Activated CD8-positive, alpha-beta memory T cell treated with anti-CD3 and anti-CD28 coated beads for 1 hour (primary cell): Measurements from ENCODE around the gene DCC.

Source experiments
- DNase-seq, 2 donors: peaks; one replicate each; pipeline ENCODE4 v3.0.0-alpha.2; 2020; ENCODE audit warnings: low read depth in 1 of 2; ENCODE audit errors: extremely low read depth in 1 of 2

Gene DCC, protein sequence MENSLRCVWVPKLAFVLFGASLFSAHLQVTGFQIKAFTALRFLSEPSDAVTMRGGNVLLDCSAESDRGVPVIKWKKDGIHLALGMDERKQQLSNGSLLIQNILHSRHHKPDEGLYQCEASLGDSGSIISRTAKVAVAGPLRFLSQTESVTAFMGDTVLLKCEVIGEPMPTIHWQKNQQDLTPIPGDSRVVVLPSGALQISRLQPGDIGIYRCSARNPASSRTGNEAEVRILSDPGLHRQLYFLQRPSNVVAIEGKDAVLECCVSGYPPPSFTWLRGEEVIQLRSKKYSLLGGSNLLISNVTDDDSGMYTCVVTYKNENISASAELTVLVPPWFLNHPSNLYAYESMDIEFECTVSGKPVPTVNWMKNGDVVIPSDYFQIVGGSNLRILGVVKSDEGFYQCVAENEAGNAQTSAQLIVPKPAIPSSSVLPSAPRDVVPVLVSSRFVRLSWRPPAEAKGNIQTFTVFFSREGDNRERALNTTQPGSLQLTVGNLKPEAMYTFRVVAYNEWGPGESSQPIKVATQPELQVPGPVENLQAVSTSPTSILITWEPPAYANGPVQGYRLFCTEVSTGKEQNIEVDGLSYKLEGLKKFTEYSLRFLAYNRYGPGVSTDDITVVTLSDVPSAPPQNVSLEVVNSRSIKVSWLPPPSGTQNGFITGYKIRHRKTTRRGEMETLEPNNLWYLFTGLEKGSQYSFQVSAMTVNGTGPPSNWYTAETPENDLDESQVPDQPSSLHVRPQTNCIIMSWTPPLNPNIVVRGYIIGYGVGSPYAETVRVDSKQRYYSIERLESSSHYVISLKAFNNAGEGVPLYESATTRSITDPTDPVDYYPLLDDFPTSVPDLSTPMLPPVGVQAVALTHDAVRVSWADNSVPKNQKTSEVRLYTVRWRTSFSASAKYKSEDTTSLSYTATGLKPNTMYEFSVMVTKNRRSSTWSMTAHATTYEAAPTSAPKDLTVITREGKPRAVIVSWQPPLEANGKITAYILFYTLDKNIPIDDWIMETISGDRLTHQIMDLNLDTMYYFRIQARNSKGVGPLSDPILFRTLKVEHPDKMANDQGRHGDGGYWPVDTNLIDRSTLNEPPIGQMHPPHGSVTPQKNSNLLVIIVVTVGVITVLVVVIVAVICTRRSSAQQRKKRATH (N-terminal part only)

DNA sequence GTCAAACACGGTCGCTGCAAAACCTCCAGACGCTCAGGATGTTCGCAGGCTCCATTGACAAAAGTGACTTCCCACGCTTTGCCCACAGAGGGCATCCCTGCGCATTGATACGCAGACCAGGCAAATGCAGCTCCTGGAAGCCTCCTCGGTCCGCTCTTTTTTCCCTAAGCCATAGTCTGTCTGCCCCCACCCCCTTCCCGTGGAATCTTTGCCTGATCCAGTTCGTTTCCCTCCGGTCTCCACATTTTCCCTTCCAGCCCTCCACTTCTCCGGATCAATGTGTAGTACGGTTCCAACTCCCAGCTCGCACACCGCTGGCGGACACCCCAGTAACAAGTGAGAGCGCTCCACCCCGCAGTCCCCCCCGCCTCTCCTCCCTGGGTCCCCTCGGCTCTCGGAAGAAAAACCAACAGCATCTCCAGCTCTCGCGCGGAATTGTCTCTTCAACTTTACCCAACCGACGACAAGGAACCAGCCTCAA lies at the start of gene DCC:
Gene DCC, plus strand, starts transcription at position 307 of the 481 bp plus-strand sequence. CDS start 591 bp downstream, outside the sequence.
- no peak for DNase-seq

DNA sequence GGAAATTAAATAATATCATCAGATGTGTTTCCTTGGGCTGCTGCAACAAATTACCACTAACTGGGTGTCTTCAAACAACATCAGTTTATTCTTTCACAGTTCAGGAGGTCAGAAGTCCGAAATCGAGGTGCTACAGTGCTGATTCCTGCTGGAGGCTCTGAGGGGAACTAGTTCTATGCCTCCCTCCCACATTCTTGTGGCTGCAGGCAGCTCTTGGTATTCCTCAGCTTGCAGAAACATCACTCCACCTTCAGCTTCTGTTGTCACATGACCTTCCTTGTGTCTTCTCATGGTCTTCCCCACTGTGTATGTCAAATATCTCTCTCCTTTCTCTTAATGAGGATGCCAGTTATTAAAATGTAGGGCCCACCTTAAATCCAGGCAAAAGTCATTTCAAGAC lies 29.3 kb upstream of the DCC start:
- no peak for DNase-seq

DNA sequence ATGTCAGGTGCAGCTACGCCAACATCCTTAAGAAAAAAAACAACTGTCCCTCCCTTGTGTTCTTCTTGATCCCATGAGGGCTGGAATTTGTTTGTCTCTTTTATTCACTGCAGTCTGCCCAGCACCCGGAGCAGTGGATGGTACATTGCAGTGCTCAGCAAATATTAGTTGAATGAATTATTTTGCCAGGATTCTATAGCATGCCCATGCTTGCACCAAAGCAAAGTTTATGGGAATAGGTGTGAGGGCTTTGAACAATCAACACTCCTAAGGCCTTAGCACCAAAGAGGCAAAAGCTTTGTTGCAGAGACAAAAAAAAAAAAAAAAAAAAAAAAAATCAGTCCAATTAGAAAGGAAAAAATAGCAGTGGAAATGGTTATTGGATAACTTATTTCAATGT lies 28.7 kb upstream of the DCC start:
- DNase-seq: no peak

DNA sequence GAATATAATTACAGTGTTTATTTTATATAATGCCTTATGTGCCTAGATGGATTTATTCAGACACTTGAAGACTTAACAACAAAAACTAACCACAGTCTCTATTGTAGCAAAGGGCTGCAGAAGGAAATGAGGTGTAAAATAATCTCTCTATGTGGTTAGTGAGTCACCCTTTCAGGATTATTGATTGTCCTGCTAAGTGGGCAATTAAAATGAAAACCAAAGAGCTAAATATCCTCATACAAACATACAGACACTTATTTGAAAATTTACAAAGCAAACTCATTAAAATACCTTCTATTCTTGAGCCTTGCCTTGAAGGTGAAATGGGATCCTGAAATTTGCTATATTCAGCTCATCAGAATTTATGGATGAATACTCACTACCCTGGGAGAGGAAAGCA lies 27.7 kb upstream of the DCC start:
- DNase-seq: no peak

DNA sequence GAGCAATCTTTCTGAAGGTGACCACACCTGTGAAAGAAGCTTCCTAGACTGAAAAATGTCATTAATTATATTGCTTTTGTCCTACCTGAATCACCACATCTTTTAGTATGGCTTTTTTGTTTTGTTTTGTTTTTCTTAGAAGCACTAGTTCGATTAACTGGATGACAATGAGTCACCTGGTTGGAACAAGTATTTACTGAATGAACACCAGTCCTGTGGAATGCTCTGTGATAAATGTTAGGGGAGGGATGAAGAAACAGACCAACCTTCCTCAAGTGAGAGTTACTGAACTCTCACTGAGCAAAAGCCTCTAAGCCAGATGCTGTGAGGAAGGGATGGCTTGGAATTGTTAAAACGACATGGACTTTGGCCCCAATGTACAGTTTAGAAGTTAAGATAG lies 26.8 kb upstream of the DCC start:
- no peak for DNase-seq

DNA sequence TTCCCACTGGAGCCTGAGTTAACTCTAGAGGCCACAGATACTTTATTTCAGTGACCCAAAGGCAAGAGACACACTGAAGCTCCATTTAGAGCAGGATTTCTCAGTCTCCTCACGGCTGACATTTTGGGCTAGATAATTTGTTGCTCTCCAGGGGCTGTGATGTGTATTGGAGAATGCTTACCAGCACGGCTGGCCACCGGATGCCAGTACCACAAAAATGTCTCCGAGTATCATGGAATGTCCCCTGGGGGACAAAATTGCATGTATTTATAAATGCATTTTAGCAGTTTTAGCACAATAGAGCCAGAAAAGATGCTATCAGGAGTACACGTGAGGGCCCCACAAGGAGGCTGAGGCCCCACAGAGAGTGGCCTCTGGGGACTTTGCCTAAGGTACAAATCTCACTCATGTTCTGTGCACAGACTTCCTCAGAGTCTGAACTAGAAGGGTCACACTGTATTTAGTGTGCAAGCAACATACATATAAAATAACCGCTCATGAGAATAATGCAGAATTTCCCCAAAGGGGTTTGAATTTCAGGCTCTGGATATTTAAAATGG lies 20.5 kb upstream of the DCC start:
- no peak for DNase-seq

DNA sequence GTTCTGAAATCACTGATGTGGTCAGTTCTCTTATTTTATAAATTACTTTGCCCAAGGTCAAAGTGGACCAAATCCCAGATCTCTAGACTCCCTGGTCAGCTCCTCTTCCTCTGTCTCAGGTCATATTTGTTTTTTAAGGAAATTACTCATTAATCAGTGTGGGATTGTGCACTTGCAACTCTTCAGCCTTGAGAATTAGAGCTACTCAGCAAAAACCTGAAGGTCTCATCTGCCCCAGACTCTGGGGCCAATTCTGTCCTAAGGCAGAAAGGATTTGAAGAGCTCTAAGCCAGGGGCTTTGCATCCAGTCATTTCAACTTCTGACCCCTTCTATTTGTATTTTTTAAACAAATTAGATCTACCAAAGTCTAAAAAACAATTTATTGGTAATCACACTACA lies 17.7 kb upstream of the DCC start:
- no peak for DNase-seq

DNA sequence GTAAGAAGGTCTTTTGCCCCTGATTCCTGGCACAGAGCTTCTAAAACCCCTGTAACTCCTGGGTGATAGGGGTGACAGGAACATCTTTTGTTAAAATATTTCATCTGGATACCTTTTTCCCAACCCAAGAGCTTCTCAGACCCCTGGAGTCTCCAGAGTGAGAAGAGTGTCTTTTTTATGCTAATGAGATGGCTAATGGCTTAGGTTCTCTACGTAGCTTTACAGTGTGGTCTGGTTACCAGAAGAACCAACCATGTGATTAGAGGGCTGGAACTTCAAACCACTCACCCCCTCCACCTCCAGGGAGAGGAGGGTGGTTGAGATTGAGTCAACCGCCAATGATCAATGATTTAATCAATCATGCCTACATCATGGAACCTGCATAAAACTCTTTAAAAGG lies 16.2 kb upstream of the DCC start:
- no peak for DNase-seq

DNA sequence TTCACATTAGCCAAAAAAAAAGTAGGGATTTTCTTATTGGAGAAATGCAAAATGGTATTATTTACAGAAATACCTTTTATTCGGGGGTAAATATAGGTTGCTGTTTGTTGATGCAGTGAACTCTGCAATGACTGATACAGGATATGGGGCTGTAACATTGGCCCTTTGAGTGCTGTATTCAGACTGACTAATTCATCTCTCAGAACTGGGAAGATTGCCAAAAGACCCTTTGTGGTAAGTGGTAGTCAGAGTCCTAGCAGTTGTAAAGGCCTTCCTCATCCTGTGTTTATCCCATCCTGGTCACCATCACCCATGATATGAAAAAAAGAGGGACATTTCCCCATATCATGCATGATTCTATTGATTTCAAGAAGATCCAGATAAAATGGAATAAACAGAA lies 14.0 kb upstream of the DCC start:
- DNase-seq: no peak

DNA sequence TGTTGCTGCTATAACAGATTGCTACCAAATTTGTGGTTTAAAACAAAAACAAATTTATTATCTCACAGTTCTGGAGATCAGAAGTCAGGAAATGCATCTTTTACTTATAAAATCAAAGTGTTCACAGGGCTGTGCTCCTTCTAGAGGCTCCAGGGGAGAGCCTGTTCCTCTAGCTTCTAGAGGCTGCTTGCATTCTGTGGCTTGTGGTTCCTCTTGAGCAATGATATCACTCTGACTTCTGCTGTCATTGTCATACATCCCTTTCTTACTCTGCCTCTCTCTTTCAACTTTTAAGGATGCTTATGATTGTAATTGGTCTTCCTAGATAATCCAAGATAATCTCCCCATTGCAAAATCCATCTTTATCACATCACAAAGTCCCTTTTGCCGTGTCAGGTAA lies 6.1 kb upstream of the DCC start:
- no peak for DNase-seq

DNA sequence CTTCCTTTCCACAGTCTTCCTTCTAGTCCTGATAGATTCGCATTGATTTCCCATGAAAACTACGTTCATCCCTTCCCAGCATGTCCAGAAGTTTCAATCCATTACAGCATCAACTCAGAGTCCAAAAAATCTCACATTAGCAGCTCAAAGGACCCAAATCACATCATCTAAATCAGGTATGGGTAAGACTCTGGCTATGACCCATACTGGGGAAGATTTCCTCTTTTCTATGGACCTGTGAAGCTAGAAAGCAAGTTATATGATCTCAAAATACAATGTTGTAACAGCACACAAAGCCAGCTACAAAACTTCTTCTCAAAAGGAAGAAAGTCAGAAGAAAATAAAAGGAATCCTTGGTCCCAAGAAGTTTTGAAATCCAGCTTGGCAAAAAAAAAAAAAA lies 5.7 kb upstream of the DCC start:
- DNase-seq: no peak

DNA sequence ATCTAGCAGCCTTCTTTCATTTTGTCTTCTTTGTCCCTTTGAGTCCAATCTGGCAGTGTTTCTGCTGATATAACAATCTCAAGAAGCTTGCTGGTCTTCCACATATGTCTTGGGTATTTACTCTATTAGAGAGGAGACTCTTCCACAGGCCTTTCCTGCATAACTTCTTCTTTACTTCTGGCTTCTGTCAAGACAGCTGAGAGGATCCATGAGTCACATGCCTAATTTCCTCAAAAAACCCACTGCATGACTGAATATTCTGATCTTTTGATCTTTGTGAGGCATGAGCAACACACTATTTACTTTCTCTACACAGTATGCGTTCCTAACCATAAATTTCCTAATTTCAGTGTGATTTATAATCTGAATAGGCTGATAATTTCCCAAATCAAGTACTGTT lies 5.1 kb upstream of the DCC start:
- DNase-seq: no peak

DNA sequence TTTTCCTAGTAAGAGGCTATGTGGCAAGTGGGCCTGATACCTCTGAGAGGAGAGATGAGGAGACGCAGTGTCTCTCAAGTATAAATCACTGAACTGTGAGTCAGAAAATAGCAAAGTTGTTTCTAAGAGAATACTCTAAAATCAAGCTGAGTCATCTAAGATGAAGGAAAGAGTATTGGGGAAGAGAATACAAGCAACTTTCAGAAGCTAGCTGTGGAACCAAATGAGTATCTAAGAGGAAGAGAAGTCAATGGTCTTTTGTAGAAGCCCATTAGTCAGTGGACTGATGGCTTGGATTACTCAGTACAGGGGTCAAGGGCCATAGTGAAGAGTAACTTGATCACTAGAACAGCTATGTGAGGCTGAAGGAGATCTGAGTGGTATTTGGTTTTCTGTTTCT lies 2.7 kb upstream of the DCC start:
- no peak for DNase-seq

DNA sequence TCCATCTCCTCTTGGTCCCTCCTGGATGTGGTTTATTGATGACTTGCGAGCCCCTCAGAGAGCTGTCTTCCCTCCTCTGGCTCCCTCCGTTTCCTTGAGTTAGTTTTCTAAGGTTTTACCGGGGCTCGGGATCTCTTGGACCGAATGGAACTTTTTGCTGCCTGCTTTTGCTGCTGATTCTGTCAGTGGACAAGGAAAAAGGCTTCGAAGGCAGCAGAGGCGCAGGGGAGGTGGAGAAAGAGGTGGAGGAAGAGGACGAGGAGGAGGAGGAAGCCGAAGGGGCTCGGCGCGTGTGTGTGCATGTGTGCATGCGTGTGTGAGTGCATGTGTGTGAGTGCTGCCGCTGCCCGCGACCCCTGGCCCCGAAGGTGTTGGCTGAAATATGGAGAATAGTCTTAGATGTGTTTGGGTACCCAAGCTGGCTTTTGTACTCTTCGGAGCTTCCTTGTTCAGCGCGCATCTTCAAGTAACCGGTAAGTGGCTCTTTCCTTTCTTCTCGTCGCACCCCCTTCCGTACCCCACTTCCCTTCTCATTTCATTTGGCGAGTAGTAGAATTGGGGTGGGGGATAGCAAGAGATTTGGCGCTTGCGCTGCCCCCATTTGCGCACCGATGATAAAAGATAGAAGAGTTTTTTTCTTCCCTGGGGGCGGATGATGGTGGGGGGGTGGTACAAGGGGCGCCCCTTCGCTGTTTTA lies 557 bp downstream of the DCC start:
- no peak for DNase-seq

DNA sequence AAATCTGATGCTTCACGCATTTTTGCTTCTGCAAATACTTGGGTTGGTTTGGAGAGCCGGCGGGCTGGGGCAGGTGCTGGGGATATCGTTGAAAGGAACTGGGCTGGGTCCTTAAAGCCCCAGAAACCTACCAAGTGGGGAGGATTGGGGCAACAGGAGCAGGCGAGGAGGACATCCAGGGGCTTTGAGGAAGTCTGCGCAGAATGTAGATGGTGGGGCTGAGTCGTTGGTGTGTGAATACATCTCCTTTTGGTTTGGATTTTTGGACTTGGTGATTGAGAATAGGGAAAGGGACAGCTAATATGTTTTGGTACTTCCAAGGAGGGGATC lies 1.1 kb downstream of the DCC start:
- no peak for DNase-seq

DNA sequence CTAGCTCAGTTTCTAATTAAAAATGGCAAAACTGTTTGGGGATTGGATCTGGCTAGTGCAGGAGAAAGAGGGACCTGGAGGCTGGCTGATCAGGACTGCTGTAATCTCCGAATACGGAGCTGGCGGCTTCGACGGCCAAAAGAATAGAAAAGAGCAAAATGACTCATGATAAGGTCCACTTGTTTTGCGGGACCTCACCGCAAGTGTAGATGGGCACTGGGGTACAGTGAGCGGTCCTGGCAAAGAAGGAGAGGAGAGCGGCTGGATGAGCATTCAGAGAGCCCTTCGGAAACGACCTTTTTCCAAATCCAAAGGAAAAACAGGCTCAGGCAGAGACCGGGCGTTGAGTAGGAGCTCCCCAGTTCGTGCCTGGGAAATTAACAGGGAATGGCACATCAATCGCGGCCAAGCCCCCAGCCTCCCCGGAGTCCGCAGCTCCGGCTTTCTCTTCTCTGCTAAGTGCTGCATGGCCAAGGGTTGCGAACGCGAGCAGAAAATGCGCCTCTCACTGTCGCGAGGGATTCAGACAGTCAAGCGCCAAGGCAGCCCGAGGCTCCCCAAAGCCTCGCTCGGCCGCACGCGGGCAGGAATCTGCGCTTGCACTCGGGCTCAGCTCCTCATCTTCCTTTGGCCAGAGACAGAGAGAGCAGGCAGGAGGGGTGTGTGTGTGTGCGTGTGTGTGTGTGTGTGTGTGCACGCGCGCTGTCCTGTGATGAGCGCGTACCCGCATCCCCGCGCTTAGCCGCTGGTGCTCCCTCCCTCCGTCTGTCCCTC lies 1.8 kb downstream of the DCC start:
- no peak for DNase-seq

DNA sequence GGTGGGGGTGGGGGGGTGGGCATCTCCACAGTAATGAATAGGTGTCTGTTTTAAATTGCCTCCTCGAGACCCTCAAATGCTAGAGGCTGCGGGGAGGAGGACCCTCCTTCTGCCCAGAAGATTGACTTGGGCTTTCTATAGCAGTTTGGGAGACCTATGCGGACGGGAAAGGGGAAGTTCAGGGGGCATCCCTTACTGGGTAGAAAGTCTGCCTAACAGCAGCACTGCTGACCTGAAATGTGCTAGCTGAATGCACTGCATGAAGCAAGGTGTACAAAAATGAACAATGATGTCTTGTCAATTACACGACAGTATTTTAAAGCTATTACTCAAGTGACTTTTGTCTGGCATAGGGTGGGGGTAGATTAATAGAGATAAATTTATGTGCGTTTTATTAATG lies 2.5 kb downstream of the DCC start:
- no peak for DNase-seq

DNA sequence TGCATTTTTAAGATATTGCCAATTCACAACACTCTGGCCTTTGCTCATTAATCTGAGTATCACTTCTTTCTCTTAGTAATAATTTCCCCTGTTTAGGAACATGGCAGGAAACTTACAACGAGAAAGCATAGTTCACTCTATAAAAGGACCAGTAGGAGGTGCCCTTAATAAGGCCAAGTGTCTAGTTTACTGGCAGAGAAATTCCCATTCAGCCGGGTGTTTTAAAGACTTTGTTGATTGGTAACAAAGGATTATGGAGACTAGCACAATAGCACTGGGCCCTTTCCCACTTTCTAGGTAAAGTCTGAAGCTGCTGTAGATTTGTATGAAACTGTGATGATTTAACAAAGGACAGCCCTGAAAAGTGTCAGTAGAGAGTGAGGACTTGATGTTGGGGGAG lies 3.1 kb downstream of the DCC start:
- no peak for DNase-seq

DNA sequence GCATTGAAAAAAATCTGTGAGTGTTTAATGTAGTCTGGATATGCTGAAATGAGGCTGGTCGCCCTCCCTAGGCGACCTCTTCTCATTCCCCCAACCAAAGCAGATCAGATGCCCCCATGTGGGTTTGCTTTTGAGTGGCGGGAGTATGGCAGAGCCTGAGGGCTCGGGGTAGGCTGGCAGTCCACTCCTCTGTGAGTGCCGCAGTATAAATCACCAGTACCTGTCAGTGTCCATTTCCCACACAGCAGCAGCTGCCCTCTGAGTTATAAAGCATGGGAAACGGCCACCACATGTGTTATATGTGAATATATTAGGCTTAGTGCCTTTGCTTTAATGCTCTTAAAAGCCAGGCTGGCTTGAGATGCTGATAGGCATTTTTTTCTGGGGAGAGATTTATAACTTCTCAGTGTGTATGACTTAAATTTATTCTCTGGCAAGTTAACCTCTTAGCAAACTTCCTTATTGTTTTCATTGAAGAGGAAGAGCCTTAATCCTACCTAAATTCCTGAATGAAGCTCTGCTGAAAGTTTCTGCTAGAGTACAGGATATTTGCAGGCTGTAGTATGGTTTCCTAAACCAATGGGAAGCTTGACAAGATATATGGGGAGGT lies 3.8 kb downstream of the DCC start:
- no peak for DNase-seq

DNA sequence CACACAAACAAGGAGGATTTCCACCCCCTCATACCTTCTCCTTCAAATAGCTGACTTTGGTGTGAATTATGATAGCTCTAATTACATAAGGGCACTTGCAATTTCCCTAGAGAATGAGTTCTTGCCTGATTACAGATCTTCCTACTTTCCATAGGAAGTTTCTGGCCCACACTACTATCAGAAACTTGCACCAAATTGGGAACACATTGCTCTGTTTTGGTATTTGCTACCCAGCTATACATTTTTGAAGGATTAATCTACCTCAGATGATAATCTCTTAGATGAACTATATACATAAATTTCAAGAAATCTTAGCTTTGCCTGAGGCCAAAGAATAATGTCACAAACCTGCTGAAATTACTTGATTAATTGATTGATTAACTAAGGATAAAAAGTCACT lies 4.9 kb downstream of the DCC start:
- DNase-seq: no peak
